ENCODE measurements around the gene BEST4. TPM values are rescaled to one million over a fixed set of nuclear protein-coding genes. Genes with fewer than 3 reads are reported as not detected.

The BEST4 gene
- total and polyA plus RNA-seq, 3 donors from 2014 or later = 0.79 to 1.7 (median 1.1) TPM

DNA sequence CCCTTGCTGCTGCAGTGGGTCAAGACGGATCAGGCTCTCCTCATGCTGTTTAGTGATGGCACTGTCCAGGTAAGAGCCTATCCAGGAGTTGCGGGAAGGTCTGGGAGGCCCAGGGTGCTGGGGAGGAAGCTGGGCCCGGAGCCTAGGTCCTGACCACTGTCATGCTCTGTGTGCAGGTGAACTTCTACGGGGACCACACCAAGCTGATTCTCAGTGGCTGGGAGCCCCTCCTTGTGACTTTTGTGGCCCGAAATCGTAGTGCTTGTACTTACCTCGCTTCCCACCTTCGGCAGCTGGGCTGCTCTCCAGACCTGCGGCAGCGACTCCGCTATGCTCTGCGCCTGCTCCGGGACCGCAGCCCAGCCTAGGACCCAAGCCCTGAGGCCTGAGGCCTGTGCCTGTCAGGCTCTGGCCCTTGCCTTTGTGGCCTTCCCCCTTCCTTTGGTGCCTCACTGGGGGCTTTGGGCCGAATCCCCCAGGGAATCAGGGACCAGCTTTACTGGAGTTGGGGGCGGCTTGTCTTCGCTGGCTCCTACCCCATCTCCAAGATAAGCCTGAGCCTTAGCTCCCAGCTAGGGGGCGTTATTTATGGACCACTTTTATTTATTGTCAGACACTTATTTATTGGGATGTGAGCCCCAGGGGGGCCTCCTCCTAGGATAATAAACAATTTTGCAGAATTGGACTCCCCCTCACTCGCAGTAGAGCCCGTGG, 17.5 kb upstream of the BEST4 start:
- H3K9me3 ChIP-seq = no peaks in the 10 kb centered on the region
- DNase-seq = no peak
- no peaks in the 10 kb centered on the region for H3K36me3 ChIP-seq (ENCODE audit: low read depth, missing control alignments)
- H3K4me1 ChIP-seq = peaks cover 55% of the 10 kb centered on the region
- peak overlapping the region; percentile 24 to 46 for H3K4me3 ChIP-seq
- no peak for TF ChIP-seq POLR2A (IDR thresholded peaks at IDR 0.05)
- TF ChIP-seq, protein P1, sequence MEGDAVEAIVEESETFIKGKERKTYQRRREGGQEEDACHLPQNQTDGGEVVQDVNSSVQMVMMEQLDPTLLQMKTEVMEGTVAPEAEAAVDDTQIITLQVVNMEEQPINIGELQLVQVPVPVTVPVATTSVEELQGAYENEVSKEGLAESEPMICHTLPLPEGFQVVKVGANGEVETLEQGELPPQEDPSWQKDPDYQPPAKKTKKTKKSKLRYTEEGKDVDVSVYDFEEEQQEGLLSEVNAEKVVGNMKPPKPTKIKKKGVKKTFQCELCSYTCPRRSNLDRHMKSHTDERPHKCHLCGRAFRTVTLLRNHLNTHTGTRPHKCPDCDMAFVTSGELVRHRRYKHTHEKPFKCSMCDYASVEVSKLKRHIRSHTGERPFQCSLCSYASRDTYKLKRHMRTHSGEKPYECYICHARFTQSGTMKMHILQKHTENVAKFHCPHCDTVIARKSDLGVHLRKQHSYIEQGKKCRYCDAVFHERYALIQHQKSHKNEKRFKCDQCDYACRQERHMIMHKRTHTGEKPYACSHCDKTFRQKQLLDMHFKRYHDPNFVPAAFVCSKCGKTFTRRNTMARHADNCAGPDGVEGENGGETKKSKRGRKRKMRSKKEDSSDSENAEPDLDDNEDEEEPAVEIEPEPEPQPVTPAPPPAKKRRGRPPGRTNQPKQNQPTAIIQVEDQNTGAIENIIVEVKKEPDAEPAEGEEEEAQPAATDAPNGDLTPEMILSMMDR (IDR thresholded peaks at IDR 0.05) = no peak
- no peaks in the 10 kb centered on the region for H3K27me3 ChIP-seq
- 68 to 79% methylated on average over 9 to 20 of the region's 20 CpGs for WGBS, 2 donors
- intact Hi-C loops (cut with DNase I; ENCODE audit: low total_unique reads) = no loop called here
- peak overlapping the region in 1 of 2 donors; percentile 95 for H3K27ac ChIP-seq

DNA sequence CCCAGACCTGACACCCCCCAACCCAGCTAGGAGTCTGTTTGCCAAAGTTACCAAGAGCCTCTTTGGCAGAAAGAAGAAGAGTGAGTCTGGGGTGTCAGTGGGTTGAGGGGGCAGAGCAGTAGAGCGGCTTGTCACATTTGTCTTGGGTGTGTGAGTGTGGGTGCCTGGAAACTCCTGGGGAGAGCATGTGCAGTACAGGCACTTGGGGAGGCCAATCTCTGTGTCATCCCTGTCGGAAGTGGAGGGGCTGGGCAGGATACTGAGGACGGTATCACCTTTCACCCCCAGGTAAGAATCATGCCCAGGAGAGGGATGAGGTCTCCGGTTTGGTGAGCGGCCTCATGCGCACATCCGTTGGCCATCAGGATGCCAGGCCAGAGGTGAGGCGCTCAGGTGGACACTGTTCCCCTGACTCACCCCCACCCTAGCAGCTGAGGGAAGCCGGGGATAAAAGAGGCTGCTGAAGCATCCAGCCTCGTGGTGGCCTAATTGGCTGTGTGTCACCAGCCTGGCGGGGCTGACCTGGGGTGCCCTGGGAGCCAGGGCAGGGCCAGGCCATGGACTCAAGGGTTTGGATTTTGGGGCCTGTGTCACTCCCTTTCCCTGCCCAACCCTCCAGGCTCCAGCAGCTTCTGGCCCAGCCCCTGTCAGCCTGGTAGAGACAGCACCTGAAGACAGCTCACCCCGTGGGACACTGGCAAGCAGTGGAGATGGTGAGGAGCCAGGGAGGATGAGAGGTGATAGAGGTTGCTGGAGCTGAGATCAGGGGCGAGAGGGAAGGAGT, 15.5 kb upstream of the BEST4 start:
- peaks cover 39% of the 10 kb centered on the region for H3K4me1 ChIP-seq
- intact Hi-C loops (cut with DNase I; ENCODE audit: low total_unique reads) = no loop called here

DNA sequence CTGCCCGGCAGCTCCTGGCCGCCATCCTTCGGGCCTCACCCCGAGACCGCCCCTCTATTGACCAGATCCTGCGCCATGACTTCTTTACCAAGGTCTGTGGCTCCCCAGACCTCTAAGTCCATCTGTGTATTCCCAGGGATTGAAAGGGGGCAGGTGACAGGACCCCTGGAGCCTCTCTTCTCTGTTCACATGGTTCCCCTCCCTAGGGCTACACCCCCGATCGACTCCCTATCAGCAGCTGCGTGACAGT, 15.0 kb upstream of the BEST4 start:
- no peaks in the 10 kb centered on the region for H3K27me3 ChIP-seq
- H3K36me3 ChIP-seq (ENCODE audit: low read depth, missing control alignments) = no peaks in the 10 kb centered on the region
- H3K9me3 ChIP-seq = no peaks in the 10 kb centered on the region
- no peak overlapping the region for H3K4me3 ChIP-seq
- no peak overlapping the region for H3K27ac ChIP-seq
- intact Hi-C loops (cut with DNase I; ENCODE audit: low total_unique reads) = no loop called here
- 83 to 90% methylated on average over 9 of the region's 9 CpGs for WGBS, 2 donors
- H3K4me1 ChIP-seq = peaks cover 34% of the 10 kb centered on the region
- TF ChIP-seq POLR2A (IDR thresholded peaks at IDR 0.05) = no peak
- TF ChIP-seq, protein P1 (IDR thresholded peaks at IDR 0.05) = no peak
- no peak for DNase-seq

More for the DNA sequence above, 15.5 kb upstream of the BEST4 start:
- H3K36me3 ChIP-seq (ENCODE audit: low read depth, missing control alignments) = no peaks in the 10 kb centered on the region
- no peak for TF ChIP-seq POLR2A (IDR thresholded peaks at IDR 0.05)
- TF ChIP-seq, protein P1 (IDR thresholded peaks at IDR 0.05) = no peak
- H3K27ac ChIP-seq = no peak overlapping the region
- no peaks in the 10 kb centered on the region for H3K27me3 ChIP-seq
- H3K9me3 ChIP-seq = no peaks in the 10 kb centered on the region
- no peak overlapping the region for H3K4me3 ChIP-seq
- no peak for DNase-seq
- 89 to 99% methylated on average over 13 of the region's 13 CpGs for WGBS, 2 donors

DNA sequence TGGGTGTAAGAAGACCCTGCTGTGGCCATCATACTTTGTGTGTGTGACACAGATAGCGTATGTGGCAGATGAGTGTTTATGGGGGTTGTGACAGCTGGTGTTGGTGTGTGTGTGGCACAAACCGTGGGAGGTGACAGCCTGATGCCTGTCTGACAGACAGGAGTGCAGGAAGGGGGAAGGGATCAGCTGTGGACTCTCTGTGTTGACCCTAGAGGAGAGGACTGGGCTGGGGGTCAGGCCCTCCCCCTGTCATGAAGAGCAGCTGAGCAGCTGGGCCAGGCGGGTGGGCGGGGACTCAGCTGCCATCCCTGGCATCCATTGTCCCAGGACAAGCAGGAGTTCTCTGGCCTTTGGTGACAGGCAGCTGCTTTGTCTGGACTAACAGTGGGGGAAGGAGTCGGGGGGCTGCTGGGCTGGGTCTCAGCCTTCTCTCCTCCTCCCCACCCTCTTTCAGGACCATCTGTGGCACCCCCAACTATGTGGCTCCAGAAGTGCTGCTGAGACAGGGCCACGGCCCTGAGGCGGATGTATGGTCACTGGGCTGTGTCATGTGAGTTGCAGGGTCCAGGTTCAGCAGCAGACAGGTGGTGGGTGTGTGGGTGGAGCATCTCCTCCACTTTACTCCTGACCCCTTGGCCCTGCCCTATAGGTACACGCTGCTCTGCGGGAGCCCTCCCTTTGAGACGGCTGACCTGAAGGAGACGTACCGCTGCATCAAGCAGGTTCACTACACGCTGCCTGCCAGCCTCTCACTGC, 14.5 kb upstream of the BEST4 start:
- H3K9me3 ChIP-seq = no peaks in the 10 kb centered on the region
- H3K4me3 ChIP-seq = no peak overlapping the region
- H3K36me3 ChIP-seq (ENCODE audit: low read depth, missing control alignments) = no peaks in the 10 kb centered on the region
- peaks cover 29% of the 10 kb centered on the region for H3K4me1 ChIP-seq
- TF ChIP-seq, protein P1 (IDR thresholded peaks at IDR 0.05) = no peak
- TF ChIP-seq POLR2A (IDR thresholded peaks at IDR 0.05) = no peak
- 84 to 85% methylated on average over 11 to 13 of the region's 13 CpGs for WGBS, 2 donors
- no peaks in the 10 kb centered on the region for H3K27me3 ChIP-seq
- H3K27ac ChIP-seq = no peak overlapping the region
- DNase-seq = no peak
- intact Hi-C loops (cut with DNase I; ENCODE audit: low total_unique reads) = no loop called here
